Mucosa of rectum (tissue), 2 donors: Measurements from ENCODE around the gene TMEM81.

ENCODE experiments used
- H3K27ac ChIP-seq, 2 donors: one replicate each; pipeline ENCODE4 v1.7.0; 2013; ENCODE audit warnings: inconsistent platforms in 2 of 2, low read depth in 2 of 2, low read length in 2 of 2
- H3K27me3 ChIP-seq, 2 donors: one replicate each; pipeline ENCODE4 v1.7.0; 2013; ENCODE audit warnings: low read length in 2 of 2; ENCODE audit not compliant: control insufficient read depth in 2 of 2, insufficient read depth in 2 of 2
- H3K36me3 ChIP-seq, 2 donors: one replicate each; pipeline ENCODE4 v1.7.0; 2013; ENCODE audit warnings: low read length in 2 of 2; ENCODE audit not compliant: control insufficient read depth in 2 of 2, insufficient read depth in 2 of 2
- H3K4me1 ChIP-seq, 2 donors: one replicate each; pipeline ENCODE4 v1.7.0; 2013; ENCODE audit warnings: low read length in 2 of 2, mild to moderate bottlenecking in 1 of 2; ENCODE audit not compliant: control insufficient read depth in 2 of 2, insufficient read depth in 2 of 2
- H3K4me3 ChIP-seq, 2 donors: one replicate each; pipeline ENCODE4 v1.7.0; 2013; ENCODE audit warnings: low read length in 2 of 2
- H3K9ac ChIP-seq, 2 donors: one replicate each; pipeline ENCODE4 v1.7.0; 2013; ENCODE audit warnings: low read length in 2 of 2, low read depth in 1 of 2, mild to moderate bottlenecking in 1 of 2
- H3K9me3 ChIP-seq, 2 donors: one replicate each; pipeline ENCODE4 v1.7.0; 2013; ENCODE audit warnings: low read length in 2 of 2; ENCODE audit not compliant: control insufficient read depth in 2 of 2
- donor health status: healthy.
- donor health status: Normal muscosa, but diverticular disease.

The TMEM81 gene

DNA sequence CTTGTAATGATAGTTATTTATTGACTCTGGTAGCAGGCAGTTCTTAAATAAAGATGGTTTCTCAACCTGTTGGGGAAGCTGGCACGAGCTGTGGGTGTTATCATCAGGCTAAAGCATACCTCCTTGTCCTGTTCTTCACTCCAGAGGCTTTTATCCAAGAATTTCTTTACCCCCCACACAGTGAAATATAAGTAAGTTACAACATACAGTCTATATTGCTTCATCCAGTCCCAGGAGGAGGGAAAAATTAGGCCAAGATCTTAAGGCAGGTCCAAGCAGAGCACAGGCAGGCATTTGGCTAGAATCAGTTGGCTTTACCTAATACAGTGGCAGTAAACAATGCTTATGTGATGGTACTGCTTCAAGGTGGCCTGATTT lies 6.3 kb downstream of the TMEM81 start:
- no peaks in the 10 kb centered on the region for H3K36me3 ChIP-seq
- H3K27ac ChIP-seq: no peak overlapping the region
- no peaks in the 10 kb centered on the region for H3K27me3 ChIP-seq
- no peaks in the 10 kb centered on the region for H3K4me1 ChIP-seq
- no peak overlapping the region for H3K9ac ChIP-seq
- H3K4me3 ChIP-seq: no peak overlapping the region
- H3K9me3 ChIP-seq: no peaks in the 10 kb centered on the region

DNA sequence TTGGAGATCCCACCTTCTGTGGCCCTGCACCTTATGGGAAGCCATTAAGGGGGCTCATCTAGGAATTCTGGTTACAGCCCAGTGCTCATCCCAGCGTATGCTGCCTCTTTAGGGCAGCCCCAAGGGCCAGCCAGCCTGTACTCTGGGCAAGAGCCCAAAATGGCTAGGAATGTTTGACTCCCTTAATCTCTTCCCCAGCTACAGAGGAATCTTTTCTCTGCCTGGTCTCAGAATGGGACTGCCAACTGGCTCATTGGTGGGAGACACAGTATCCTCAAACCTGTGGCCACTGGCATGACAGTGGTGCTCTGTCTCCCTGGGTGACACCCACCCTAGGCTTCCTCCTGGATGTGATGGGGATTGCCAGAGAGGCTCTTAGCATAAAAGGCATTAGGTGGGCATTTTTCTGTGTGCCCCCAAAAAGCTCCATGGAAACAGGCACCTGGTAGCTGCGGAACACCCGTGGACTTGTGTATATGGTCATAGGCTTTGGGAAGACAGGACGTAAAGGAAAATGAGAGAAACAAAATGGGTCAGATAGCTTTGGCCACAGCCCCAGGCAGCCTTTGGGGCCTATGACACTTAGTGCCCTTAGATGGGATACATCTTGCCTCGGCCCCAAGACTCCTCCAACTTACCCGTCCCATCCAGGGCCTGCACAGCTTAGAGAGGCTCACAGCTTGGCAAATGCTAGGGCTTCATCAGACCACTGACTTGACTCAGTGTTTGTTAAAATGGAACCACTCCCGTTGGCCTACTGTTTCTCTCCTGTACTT lies 6.9 kb downstream of the TMEM81 start:
- Histone ChIP-seq H3K9ac (no peak overlapping the region), H3K27ac (no peak overlapping the region), H3K27me3 (no peaks in the 10 kb centered on the region), H3K4me3 (no peak overlapping the region), H3K9me3 (no peaks in the 10 kb centered on the region), H3K36me3 (no peaks in the 10 kb centered on the region), H3K4me1 (no peaks in the 10 kb centered on the region)

DNA sequence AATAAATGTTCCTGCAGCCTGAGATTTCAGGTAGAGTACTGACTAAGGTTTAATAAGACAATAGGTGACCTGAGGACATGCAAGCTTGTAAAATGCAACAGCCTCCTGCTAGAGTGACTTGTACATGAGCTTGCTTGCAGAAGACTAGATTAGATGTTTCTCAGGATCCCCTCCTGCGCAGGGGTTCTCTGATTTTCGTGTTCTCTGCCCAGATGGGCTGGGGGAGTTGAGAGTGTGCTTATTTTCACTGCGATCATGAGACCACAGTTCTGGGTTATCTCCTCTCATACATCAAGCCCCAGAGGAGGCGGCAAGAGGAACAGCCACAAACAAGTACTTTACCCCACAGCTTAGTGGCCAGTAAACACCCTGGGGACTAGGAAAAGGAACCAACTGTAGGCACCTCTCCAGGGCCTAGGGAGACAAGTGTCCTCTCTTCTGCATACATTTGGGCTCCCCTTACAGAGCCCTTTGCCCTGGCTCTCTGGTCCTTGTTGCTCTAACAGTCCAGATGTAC lies 8.0 kb downstream of the TMEM81 start:
- no peak overlapping the region for H3K9ac ChIP-seq
- no peak overlapping the region for H3K4me3 ChIP-seq
- no peaks in the 10 kb centered on the region for H3K27me3 ChIP-seq
- H3K36me3 ChIP-seq: no peaks in the 10 kb centered on the region
- H3K9me3 ChIP-seq: no peaks in the 10 kb centered on the region
- no peak overlapping the region for H3K27ac ChIP-seq
- no peaks in the 10 kb centered on the region for H3K4me1 ChIP-seq

DNA sequence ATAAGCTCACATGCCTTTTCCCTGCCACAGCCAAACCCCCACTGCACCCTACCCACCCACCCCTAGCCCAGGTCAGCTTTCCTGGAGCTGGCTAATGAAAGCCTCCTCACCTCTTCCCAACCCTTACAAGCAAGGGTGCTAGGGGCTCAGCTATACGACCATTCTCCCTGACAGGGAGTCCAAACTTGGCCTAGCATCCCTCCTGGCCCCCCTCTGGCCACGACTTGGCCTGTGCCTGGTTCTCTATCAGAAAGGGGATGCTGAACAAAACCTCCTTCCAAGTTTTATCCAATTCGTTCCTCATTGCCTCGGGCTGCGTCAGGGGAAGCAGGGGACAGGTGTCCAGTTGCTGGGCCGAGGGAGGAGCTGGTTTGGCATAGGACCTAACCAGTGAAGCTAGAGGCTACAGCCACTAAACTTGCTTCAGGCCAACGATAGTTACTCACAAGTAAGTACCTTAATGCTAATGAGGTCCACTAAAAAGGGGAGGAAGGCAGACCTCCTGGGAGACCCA lies 8.6 kb downstream of the TMEM81 start:
- Histone ChIP-seq H3K4me1 (no peaks in the 10 kb centered on the region), H3K4me3 (no peak overlapping the region), H3K36me3 (no peaks in the 10 kb centered on the region), H3K27ac (no peak overlapping the region), H3K9me3 (no peaks in the 10 kb centered on the region), H3K27me3 (no peaks in the 10 kb centered on the region), H3K9ac (no peak overlapping the region)

DNA sequence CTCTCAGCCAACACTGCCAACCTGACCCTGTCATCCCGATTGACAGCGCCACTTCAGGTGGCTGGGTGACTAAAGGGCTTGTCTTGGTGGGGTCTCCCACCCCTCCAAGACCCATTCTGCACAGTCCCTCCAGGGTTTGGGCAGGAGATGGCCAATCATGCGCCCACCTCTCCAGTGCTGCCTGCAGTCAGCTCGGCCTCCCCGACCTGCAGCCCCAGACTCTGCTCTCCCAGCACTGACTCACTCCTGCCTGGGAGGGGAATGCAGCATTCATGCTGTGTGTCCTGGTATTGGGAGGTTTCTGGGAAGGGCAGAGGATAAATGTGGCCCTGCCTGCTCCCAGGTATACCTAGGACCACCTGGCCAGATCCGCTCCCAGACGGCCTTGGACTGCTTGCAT lies 9.7 kb downstream of the TMEM81 start:
- Histone ChIP-seq H3K27ac (no peak overlapping the region), H3K4me1 (no peaks in the 10 kb centered on the region), H3K36me3 (no peaks in the 10 kb centered on the region), H3K9me3 (no peaks in the 10 kb centered on the region), H3K27me3 (no peaks in the 10 kb centered on the region), H3K9ac (no peak overlapping the region), H3K4me3 (no peak overlapping the region)

DNA sequence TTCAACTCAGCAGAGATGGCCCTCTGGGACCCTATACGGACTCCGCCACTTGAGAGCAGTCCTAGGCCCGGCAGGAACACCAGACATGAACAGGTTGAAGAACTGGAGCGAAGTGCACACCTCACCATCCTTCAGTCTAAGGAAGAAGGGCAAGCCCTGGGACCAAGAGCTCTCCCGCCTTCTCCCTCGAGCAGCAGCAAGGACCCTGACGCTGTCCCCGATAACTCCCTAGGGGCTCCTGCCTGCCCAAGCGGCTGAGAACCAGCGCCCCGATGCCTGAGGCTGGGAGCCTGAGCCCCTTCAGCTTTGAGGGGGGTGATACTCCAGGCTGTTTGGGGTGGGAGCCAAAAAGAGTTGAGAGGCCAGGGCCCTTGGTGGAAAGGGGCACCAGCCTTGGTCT lies 10.2 kb downstream of the TMEM81 start:
- Histone ChIP-seq H3K36me3 (no peaks in the 10 kb centered on the region), H3K27ac (no peak overlapping the region), H3K4me1 (no peaks in the 10 kb centered on the region), H3K9ac (no peak overlapping the region), H3K4me3 (no peak overlapping the region), H3K9me3 (no peaks in the 10 kb centered on the region), H3K27me3 (no peaks in the 10 kb centered on the region)

DNA sequence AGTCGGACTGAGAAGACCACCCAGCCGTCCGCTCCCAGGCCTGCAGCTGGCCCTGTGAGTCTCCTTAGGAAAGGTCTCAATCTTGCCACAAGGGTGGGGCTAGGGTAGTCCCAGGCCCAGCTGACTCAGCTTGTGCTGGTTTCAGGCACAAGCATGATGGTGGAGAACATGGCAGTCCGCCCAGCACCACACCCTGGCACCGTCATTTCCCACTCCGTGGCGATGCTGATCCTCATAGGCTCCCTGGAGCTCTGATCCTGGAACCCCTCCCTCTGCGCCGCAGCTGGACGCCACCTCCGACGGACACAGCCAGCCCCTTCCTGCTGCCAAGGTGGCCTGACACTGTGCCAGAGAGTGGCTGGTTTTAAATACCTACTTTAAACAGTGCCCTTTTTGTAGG lies 10.7 kb downstream of the TMEM81 start:
- no peak overlapping the region for H3K4me3 ChIP-seq
- H3K9me3 ChIP-seq: no peaks in the 10 kb centered on the region
- H3K27ac ChIP-seq: no peak overlapping the region
- no peaks in the 10 kb centered on the region for H3K4me1 ChIP-seq
- H3K36me3 ChIP-seq: no peaks in the 10 kb centered on the region
- H3K27me3 ChIP-seq: no peaks in the 10 kb centered on the region
- no peak overlapping the region for H3K9ac ChIP-seq

DNA sequence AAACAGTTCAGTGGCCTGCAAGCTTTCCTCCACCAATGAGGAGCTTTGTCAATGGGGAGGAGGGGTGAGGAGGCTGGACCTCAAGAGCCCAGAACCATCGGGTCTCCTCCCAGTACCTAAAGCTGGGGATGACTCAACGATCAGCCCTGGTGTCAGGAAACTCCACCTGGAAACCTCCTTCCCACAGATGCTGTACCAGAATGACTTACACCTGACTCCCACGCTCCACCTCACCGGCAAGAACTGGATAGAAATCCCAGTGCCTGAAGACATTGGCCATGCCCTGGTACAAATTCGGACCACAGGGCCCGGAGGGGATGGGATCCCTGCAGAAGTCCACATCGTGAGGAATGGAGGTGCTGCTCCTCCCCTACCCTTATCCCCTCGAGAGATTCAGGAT lies 11.4 kb downstream of the TMEM81 start:
- Histone ChIP-seq H3K27me3 (no peaks in the 10 kb centered on the region), H3K36me3 (no peaks in the 10 kb centered on the region), H3K27ac (no peak overlapping the region), H3K4me1 (no peaks in the 10 kb centered on the region), H3K4me3 (no peak overlapping the region), H3K9me3 (no peaks in the 10 kb centered on the region), H3K9ac (no peak overlapping the region)

DNA sequence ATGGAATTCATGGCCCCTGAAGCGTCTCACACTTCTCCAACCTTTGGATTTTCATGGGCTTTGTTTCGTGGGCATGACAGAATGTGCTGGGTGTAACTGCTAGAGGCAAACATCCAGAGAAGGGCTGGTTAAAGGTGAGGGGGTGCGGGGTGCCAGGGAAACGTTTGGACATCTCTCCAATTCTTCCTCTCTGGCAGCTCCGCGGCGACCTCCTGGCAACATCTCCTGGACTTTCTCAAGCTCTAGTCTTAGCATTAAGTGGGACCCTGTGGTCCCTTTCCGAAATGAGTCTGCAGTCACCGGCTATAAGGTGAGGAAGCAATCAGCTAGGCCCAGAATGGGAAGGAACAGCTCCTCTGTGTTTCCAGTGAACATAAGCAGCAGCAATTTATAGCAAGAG lies 12.0 kb downstream of the TMEM81 start:
- no peak overlapping the region for H3K4me3 ChIP-seq
- H3K27ac ChIP-seq: no peak overlapping the region
- no peak overlapping the region for H3K9ac ChIP-seq
- no peaks in the 10 kb centered on the region for H3K36me3 ChIP-seq
- H3K4me1 ChIP-seq: no peaks in the 10 kb centered on the region
- no peaks in the 10 kb centered on the region for H3K9me3 ChIP-seq
- no peaks in the 10 kb centered on the region for H3K27me3 ChIP-seq

DNA sequence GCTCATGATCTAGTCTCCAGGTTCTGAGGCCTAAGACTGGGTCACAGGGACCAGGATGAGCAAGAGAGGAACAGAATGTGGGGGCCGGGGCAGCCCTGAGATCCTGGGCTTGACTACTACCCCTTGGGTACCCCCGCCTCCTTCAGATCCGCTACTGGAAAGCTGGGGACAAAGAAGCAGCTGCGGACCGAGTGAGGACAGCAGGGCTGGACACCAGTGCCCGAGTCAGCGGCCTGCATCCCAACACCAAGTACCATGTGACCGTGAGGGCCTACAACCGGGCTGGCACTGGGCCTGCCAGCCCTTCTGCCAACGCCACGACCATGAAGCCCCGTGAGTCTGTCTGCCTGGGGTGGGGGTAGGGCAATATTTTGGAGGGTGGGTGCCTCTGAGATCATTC lies 12.5 kb downstream of the TMEM81 start:
- no peaks in the 10 kb centered on the region for H3K4me1 ChIP-seq
- H3K9ac ChIP-seq: no peak overlapping the region
- H3K27me3 ChIP-seq: no peaks in the 10 kb centered on the region
- no peaks in the 10 kb centered on the region for H3K36me3 ChIP-seq
- no peak overlapping the region for H3K4me3 ChIP-seq
- H3K27ac ChIP-seq: no peak overlapping the region
- H3K9me3 ChIP-seq: no peaks in the 10 kb centered on the region
